Mucosa of rectum (tissue), 2 donors: ENCODE results near the gene ZC3H15.
"Not testable (repeated sequence)": the region's sequence is repeated elsewhere in the genome, so short reads cannot be mapped to it uniquely, and the experiment has no call there.

Source experiments
- H3K27ac ChIP-seq, 2 donors: one replicate each; pipeline ENCODE4 v1.7.0; 2013; ENCODE audit warnings: inconsistent platforms in 2 of 2, low read depth in 2 of 2, low read length in 2 of 2
- H3K27me3 ChIP-seq, 2 donors: one replicate each; pipeline ENCODE4 v1.7.0; 2013; ENCODE audit warnings: low read length in 2 of 2; ENCODE audit not compliant: control insufficient read depth in 2 of 2, insufficient read depth in 2 of 2
- H3K36me3 ChIP-seq, 2 donors: one replicate each; pipeline ENCODE4 v1.7.0; 2013; ENCODE audit warnings: low read length in 2 of 2; ENCODE audit not compliant: control insufficient read depth in 2 of 2, insufficient read depth in 2 of 2
- H3K4me1 ChIP-seq, 2 donors: one replicate each; pipeline ENCODE4 v1.7.0; 2013; ENCODE audit warnings: low read length in 2 of 2, mild to moderate bottlenecking in 1 of 2; ENCODE audit not compliant: control insufficient read depth in 2 of 2, insufficient read depth in 2 of 2
- H3K4me3 ChIP-seq, 2 donors: one replicate each; pipeline ENCODE4 v1.7.0; 2013; ENCODE audit warnings: low read length in 2 of 2
- H3K9ac ChIP-seq, 2 donors: one replicate each; pipeline ENCODE4 v1.7.0; 2013; ENCODE audit warnings: low read length in 2 of 2, low read depth in 1 of 2, mild to moderate bottlenecking in 1 of 2
- H3K9me3 ChIP-seq, 2 donors: one replicate each; pipeline ENCODE4 v1.7.0; 2013; ENCODE audit warnings: low read length in 2 of 2; ENCODE audit not compliant: control insufficient read depth in 2 of 2
- donor health status: healthy.
- donor health status: Normal muscosa, but diverticular disease.

ZC3H15 gene

DNA sequence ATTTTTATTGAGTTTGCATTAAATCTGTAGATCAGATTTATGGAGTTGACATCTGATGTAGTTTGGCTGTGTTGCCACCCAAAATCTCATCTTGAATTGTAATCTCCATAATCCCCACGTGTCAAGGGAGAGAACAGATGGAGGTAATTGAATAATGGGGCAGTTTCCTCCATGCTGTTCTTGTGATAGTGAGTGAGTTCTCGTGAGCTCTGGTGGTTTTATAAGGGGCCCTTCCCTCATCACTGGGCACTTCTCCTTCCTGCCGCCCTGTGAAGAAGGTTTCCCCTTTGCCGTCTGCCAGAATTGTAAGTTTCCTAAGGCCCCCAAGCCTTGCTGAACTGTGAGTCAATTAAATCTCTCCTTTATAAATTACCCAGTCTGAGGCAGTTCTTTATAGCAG lies 32.2 kb downstream of the ZC3H15 start:
- no peak overlapping the region for H3K4me3 ChIP-seq
- peaks cover 0 to 10% of the 10 kb centered on the region in 2 donors for H3K36me3 ChIP-seq

DNA sequence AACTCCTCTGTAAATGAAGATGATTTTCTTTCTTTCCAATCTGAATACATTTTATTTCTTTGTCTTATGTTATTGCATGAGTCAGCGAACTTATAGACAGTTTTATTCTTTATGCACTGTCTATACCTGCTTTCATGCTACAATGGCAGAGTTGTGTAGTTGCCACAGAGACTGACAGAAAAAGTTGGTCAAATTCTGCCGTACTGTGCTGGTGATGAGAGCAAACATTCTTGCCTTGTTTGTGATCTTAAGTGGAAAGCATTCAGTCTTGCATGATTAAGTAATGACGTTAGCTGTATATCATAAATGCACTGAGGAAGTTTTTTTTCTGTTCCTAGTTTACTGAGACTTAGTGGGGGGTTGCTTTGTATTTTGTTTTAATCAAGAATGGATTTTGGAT lies 32.9 kb downstream of the ZC3H15 start:
- Histone ChIP-seq H3K27me3 (no peaks in the 10 kb centered on the region), H3K4me3 (no peak overlapping the region), H3K9ac (no peak overlapping the region), H3K27ac (no peak overlapping the region), H3K4me1 (no peaks in the 10 kb centered on the region), H3K9me3 (no peaks in the 10 kb centered on the region), H3K36me3 (peaks cover 0 to 10% of the 10 kb centered on the region in 2 donors)

More for the DNA sequence above, 32.2 kb downstream of the ZC3H15 start:
- Histone ChIP-seq H3K9me3 (no peaks in the 10 kb centered on the region), H3K4me1 (no peaks in the 10 kb centered on the region), H3K27ac (no peak overlapping the region), H3K27me3 (no peaks in the 10 kb centered on the region), H3K9ac (no peak overlapping the region)

DNA sequence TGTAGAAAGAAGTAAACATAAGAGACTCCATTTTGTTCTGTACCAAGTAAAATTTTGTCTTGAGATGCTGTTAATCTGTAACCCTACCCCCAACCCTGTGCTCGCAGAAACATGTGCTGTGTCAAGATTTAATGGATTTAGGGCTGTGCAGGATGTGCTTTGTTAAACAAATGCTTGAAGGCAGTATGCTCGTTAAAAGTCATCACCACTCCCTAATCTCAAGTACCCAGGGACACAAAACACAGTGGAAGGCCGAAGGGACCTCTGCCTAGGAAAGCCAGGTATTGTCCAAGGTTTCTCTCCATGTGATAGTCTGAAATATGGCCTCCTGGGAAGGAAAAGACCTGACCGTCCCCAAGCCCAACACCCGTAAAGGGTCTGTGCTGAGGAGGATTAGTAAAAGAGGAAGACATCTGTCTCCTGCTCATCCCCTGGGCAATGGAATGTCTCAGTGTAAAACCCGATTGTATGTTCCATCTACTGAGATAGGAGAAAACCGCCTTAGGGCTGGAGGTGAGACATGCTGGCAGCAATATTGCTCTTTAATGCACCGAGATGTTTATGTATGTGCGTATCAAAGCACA lies 35.6 kb downstream of the ZC3H15 start:
- H3K9me3 ChIP-seq, H3K27me3 ChIP-seq, H3K4me3 ChIP-seq, H3K9ac ChIP-seq, H3K4me1 ChIP-seq, H3K36me3 ChIP-seq, H3K27ac ChIP-seq: not testable (repeated sequence)

DNA sequence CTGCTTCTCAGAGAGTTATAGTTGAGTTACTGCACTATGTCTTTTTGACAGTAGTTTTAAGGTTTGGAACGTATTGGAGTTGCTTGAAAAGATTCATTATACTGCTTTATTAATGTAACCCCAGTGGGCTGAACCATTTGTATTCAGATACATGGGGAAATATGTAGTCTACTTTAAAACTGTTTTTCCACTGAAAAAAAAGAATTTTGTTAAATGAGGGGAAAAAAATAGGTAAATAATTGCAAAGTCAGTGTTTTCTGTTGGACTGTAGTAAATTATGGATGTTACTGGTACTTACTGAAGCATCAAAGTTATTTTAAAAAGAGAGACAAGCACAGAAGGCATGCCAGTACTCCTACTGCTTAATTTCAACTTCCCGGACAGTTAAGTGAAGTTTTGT lies 36.4 kb downstream of the ZC3H15 start:
- Histone ChIP-seq H3K9ac (no peak overlapping the region), H3K27ac (no peak overlapping the region), H3K4me1 (no peaks in the 10 kb centered on the region), H3K4me3 (no peak overlapping the region), H3K27me3 (no peaks in the 10 kb centered on the region), H3K9me3 (no peaks in the 10 kb centered on the region), H3K36me3 (peaks cover 0 to 10% of the 10 kb centered on the region in 2 donors)

DNA sequence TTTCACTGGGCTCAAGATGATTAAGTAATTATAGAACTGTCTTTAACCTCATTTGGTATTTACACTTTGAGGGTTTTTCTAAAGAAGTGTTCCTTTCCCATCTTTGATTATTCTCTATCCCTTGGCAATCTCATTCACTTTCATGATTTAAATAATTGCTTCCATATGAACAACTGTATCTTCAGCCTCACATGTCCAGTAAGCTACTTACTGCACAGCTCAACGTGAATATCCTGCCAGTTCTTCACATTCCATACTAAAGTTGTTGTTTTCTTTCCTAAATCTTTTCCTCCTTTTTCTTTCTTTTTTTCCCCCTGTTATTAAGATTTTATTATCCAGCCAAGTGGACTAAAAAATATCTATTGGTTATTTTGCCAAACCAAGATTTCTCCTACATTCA lies 37.7 kb downstream of the ZC3H15 start:
- Histone ChIP-seq H3K4me3 (no peak overlapping the region), H3K9me3 (no peaks in the 10 kb centered on the region), H3K27ac (no peak overlapping the region), H3K9ac (no peak overlapping the region), H3K36me3 (peaks cover 0 to 10% of the 10 kb centered on the region in 2 donors), H3K4me1 (no peaks in the 10 kb centered on the region), H3K27me3 (no peaks in the 10 kb centered on the region)

DNA sequence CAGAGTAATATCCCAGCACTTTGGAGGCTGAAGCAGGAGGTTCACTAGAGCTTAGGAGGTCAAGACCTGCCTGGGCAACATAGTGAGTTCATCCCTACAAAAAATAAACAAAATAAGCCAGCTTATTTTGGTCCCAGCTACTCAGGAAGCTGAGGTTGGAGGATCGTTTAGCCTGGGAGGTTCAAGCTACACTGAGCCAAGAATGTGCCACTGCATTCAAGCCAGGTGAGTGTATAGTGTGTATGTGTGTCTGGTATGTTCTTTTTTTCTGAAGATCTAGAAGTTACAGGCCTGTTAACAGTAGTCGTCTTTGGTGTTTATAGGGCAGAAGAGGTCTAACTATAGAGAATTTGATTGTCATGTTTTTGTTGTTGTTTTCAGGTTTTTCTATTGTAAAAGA lies 40.2 kb downstream of the ZC3H15 start:
- Histone ChIP-seq H3K36me3 (peaks cover 0 to 4% of the 10 kb centered on the region in 2 donors), H3K4me1 (no peaks in the 10 kb centered on the region), H3K4me3 (no peak overlapping the region), H3K9me3 (no peaks in the 10 kb centered on the region), H3K27ac (no peak overlapping the region), H3K27me3 (no peaks in the 10 kb centered on the region), H3K9ac (no peak overlapping the region)

DNA sequence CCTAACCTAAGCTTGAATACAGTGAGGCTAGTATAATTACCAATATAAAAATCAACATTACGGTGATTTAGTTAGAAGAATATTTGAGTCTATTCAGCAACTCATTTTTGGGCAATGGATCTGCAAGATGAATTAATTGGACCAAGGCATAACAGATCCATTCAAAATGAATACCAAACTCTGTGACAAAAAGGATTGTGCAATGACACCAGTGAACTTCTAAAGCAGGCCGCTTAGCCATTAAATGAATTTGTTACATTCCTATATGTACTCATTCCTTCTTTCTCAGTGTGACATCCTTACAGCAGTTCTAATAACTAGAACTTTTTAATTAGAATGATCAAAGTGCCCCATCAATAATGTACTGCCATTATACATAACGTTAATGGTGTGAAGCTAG lies 44.3 kb downstream of the ZC3H15 start:
- no peak overlapping the region for H3K4me3 ChIP-seq
- no peaks in the 10 kb centered on the region for H3K27me3 ChIP-seq
- H3K4me1 ChIP-seq, result peaks cover 0 to 7% of the 10 kb centered on the region in 2 donors
- H3K9me3 ChIP-seq, result no peaks in the 10 kb centered on the region
- no peak overlapping the region for H3K9ac ChIP-seq
- H3K27ac ChIP-seq, result no peak overlapping the region
- no peaks in the 10 kb centered on the region for H3K36me3 ChIP-seq

DNA sequence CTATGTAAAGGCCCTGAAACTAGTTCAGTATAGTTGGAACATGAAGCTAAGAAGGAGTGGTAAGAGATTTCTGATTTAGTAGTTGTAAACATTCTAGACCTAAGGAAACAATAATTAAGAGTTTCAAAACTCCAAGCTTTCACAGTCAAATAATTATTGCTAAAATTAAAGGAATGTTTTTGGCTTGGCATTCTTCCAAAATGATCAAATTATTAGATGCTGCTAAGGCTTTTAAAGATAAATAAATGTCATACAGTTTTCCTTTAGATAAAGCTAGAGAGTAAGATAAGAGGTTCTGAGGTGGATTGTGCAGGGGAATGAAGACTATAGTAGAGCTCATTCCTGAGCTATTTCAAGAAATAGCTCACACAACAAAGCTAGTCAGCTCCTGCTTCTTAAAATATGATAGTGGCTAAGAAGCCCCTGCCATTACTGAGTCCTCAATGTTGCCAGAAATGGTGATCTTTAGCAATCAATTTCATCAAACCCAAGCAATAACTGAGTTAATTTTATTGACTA lies 45.3 kb downstream of the ZC3H15 start:
- no peaks in the 10 kb centered on the region for H3K27me3 ChIP-seq
- no peaks in the 10 kb centered on the region for H3K9me3 ChIP-seq
- no peaks in the 10 kb centered on the region for H3K36me3 ChIP-seq
- no peak overlapping the region for H3K4me3 ChIP-seq
- peaks cover 0 to 7% of the 10 kb centered on the region in 2 donors for H3K4me1 ChIP-seq
- no peak overlapping the region for H3K27ac ChIP-seq
- H3K9ac ChIP-seq, result no peak overlapping the region

DNA sequence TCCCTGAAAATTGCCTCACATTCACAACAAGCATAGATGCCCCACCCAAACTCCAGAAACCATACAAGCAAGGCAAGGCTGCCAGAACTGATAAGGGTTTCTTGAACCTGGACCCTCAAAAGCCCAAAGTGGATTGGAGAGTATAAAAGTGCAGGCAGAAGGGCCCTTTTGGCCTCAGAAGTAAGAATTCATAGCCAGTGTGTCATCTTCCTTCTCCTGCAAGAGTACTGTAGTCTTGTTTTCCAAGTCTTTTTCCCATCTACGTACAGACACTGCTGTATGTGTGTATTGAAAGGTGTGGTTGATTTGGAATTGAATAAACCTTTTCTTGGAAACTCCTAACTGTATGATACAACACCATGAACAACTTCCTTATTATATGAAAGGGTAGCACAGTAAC lies 46.8 kb downstream of the ZC3H15 start:
- Histone ChIP-seq H3K27ac (no peak overlapping the region), H3K4me1 (peaks cover 0 to 7% of the 10 kb centered on the region in 2 donors), H3K4me3 (no peak overlapping the region), H3K9me3 (no peaks in the 10 kb centered on the region), H3K36me3 (no peaks in the 10 kb centered on the region), H3K9ac (no peak overlapping the region), H3K27me3 (no peaks in the 10 kb centered on the region)

DNA sequence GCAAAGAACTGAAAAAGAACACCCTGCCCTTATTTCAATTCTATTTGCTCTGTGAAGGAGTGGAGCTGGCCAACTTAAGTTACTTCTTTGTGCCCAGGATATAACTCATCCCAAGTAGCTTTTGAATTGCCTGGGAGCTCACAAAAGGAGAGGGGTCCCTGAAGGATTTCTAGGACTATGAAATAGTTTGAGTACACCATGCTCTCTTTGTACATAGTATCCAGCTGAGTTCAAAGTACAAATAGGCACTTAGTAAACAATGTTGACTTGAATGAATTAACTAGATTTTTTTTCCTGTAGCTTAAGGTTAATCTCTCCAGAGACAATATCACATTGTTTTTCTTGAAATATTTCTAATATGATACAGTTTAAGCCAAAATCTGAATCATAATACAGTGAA lies 47.7 kb downstream of the ZC3H15 start:
- Histone ChIP-seq H3K4me3 (no peak overlapping the region), H3K4me1 (peaks cover 0 to 7% of the 10 kb centered on the region in 2 donors), H3K9me3 (no peaks in the 10 kb centered on the region), H3K27ac (no peak overlapping the region), H3K36me3 (no peaks in the 10 kb centered on the region), H3K9ac (no peak overlapping the region), H3K27me3 (no peaks in the 10 kb centered on the region)
